ENCODE results near the gene RNF167. TPM values are rescaled to one million over a fixed set of nuclear protein-coding genes. Genes with fewer than 3 reads are reported as not detected.

The RNF167 gene
- total and polyA plus RNA-seq, 2 of the 13 experiments (the other 11 are each of a cell fraction or from before 2014, with no cell fraction given): 44.1 to 45.4 TPM

DNA sequence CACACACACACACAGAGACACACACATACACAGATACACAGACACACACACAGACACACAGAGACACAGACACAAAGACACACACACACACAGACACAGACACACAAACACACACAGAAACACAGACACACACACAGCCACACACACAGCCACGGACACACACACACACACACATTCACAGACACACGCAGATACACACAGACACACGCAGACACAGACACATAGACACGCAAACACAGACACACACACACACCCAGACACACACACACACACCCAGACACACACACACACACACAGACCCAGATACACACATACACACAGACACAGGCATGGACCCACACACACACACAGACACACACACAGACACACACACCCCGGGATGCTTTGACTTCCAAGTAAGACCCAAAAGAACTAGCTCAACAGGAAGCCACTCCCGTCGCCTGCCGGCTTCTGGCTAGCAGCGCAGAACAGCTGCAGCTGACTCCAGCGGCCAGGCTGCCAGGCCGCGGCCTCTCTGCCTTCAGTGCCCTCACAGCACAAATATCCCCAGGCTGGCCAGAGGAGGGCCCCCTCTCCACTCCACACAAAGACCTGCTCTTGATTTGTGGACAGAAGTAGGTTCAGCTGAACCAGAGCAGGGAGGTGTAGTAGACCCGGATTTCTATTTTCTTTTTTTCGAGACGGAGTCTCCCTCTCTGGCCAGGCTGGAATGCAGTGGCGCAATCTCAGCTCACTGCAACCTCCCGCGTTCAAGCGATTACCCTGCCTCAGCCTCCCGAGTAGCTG lies 31.2 kb upstream of the RNF167 start (continued):
- TF ChIP-seq HMG20B (CRISPR knock-in tag; conservative IDR thresholded peaks at IDR 0.05): no peak
- no peak for TF ChIP-seq ZNF468 (CRISPR knock-in tag; IDR thresholded peaks at IDR 0.05)
- TF ChIP-seq CBX2 (IDR thresholded peaks at IDR 0.05; ENCODE audit: low read depth, low read length): no peak
- no peak for TF ChIP-seq CBX2 (CRISPR knock-in tag; IDR thresholded peaks at IDR 0.05; ENCODE audit: low read depth)
- TF ChIP-seq HNRNPK (IDR thresholded peaks at IDR 0.05; ENCODE audit: low read depth, low read length, poor library complexity, severe bottlenecking): no peak
- TF ChIP-seq ZNF225 (CRISPR knock-in tag; IDR thresholded peaks at IDR 0.05): no peak
- no peak for TF ChIP-seq JDP2 (CRISPR knock-in tag; IDR thresholded peaks at IDR 0.05; ENCODE audit: borderline replicate concordance)
- TF ChIP-seq, protein P1, sequence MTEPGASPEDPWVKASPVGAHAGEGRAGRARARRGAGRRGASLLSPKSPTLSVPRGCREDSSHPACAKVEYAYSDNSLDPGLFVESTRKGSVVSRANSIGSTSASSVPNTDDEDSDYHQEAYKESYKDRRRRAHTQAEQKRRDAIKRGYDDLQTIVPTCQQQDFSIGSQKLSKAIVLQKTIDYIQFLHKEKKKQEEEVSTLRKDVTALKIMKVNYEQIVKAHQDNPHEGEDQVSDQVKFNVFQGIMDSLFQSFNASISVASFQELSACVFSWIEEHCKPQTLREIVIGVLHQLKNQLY (CRISPR knock-in tag; IDR thresholded peaks at IDR 0.05): no peak
- no peak for TF ChIP-seq CC2D1A (CRISPR knock-in tag; IDR thresholded peaks at IDR 0.05)
- TF ChIP-seq ZFY (CRISPR knock-in tag; IDR thresholded peaks at IDR 0.05): peak; percentile 60
- no peak for TF ChIP-seq NR2F6 (IDR thresholded peaks at IDR 0.05)
- peak; percentile 35; the same call in 1 of the 2 replicates for TF ChIP-seq NR2F6 (CRISPR knock-in tag; IDR thresholded peaks at IDR 0.05)
- no peak for TF ChIP-seq HMGA1 (CRISPR knock-in tag; conservative IDR thresholded peaks at IDR 0.05)
- TF ChIP-seq, protein P2, sequence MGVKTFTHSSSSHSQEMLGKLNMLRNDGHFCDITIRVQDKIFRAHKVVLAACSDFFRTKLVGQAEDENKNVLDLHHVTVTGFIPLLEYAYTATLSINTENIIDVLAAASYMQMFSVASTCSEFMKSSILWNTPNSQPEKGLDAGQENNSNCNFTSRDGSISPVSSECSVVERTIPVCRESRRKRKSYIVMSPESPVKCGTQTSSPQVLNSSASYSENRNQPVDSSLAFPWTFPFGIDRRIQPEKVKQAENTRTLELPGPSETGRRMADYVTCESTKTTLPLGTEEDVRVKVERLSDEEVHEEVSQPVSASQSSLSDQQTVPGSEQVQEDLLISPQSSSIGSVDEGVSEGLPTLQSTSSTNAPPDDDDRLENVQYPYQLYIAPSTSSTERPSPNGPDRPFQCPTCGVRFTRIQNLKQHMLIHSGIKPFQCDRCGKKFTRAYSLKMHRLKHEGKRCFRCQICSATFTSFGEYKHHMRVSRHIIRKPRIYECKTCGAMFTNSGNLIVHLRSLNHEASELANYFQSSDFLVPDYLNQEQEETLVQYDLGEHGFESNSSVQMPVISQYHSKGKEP (CRISPR knock-in tag; IDR thresholded peaks at IDR 0.05): no peak
- TF ChIP-seq SRSF1 (optimal IDR thresholded peaks at IDR 0.05; ENCODE audit: low read depth, low read length): no peak
- TF ChIP-seq, protein P3, sequence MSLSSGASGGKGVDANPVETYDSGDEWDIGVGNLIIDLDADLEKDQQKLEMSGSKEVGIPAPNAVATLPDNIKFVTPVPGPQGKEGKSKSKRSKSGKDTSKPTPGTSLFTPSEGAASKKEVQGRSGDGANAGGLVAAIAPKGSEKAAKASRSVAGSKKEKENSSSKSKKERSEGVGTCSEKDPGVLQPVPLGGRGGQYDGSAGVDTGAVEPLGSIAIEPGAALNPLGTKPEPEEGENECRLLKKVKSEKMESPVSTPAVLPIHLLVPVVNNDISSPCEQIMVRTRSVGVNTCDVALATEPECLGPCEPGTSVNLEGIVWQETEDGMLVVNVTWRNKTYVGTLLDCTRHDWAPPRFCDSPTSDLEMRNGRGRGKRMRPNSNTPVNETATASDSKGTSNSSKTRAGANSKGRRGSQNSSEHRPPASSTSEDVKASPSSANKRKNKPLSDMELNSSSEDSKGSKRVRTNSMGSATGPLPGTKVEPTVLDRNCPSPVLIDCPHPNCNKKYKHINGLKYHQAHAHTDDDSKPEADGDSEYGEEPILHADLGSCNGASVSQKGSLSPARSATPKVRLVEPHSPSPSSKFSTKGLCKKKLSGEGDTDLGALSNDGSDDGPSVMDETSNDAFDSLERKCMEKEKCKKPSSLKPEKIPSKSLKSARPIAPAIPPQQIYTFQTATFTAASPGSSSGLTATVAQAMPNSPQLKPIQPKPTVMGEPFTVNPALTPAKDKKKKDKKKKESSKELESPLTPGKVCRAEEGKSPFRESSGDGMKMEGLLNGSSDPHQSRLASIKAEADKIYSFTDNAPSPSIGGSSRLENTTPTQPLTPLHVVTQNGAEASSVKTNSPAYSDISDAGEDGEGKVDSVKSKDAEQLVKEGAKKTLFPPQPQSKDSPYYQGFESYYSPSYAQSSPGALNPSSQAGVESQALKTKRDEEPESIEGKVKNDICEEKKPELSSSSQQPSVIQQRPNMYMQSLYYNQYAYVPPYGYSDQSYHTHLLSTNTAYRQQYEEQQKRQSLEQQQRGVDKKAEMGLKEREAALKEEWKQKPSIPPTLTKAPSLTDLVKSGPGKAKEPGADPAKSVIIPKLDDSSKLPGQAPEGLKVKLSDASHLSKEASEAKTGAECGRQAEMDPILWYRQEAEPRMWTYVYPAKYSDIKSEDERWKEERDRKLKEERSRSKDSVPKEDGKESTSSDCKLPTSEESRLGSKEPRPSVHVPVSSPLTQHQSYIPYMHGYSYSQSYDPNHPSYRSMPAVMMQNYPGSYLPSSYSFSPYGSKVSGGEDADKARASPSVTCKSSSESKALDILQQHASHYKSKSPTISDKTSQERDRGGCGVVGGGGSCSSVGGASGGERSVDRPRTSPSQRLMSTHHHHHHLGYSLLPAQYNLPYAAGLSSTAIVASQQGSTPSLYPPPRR (CRISPR knock-in tag; IDR thresholded peaks at IDR 0.05; ENCODE audit: borderline replicate concordance): no peak; the same call in 1 of the 2 replicates
- TF ChIP-seq ZBTB21 (CRISPR knock-in tag; IDR thresholded peaks at IDR 0.05): no peak
- TF ChIP-seq, protein P4, sequence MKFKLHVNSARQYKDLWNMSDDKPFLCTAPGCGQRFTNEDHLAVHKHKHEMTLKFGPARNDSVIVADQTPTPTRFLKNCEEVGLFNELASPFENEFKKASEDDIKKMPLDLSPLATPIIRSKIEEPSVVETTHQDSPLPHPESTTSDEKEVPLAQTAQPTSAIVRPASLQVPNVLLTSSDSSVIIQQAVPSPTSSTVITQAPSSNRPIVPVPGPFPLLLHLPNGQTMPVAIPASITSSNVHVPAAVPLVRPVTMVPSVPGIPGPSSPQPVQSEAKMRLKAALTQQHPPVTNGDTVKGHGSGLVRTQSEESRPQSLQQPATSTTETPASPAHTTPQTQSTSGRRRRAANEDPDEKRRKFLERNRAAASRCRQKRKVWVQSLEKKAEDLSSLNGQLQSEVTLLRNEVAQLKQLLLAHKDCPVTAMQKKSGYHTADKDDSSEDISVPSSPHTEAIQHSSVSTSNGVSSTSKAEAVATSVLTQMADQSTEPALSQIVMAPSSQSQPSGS (CRISPR knock-in tag; IDR thresholded peaks at IDR 0.05): no peak
- no peak; the same call in 1 of the 2 replicates for TF ChIP-seq RAD51 (IDR thresholded peaks at IDR 0.05; ENCODE audit: borderline replicate concordance)
- TF ChIP-seq, protein P5, sequence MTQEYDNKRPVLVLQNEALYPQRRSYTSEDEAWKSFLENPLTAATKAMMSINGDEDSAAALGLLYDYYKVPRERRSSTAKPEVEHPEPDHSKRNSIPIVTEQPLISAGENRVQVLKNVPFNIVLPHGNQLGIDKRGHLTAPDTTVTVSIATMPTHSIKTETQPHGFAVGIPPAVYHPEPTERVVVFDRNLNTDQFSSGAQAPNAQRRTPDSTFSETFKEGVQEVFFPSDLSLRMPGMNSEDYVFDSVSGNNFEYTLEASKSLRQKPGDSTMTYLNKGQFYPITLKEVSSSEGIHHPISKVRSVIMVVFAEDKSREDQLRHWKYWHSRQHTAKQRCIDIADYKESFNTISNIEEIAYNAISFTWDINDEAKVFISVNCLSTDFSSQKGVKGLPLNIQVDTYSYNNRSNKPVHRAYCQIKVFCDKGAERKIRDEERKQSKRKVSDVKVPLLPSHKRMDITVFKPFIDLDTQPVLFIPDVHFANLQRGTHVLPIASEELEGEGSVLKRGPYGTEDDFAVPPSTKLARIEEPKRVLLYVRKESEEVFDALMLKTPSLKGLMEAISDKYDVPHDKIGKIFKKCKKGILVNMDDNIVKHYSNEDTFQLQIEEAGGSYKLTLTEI (CRISPR knock-in tag; conservative IDR thresholded peaks at IDR 0.05): no peak
- TF ChIP-seq TRIM24 (CRISPR knock-in tag; IDR thresholded peaks at IDR 0.05): 0 out of 2 replicates have a peak, but pooled peaks have one; percentile 32

All from HepG2 (cell line).